HepG2 (cell line): Measurements from ENCODE around the gene ADARB1. TPM values are rescaled to one million over a fixed set of nuclear protein-coding genes. Genes with fewer than 3 reads are reported as not detected.

Source experiments
- ATAC-seq: fragments of 200-7000 bp; cut with Tn5 transposase; 3 replicates; pipeline ENCODE4 v1.9.1; 2020; ENCODE audit warnings: mild to moderate bottlenecking, moderate library complexity
- BruUV-seq: library from RNA; stranded (reverse); fragments of 400-500 nt; replicated peaks from 2 replicates; lab custom pipeline; 2021; lab: Mats Ljungman, UMichigan
- CTCF ChIA-PET: fragments of 300-600 bp; formaldehyde crosslinking; extraction: SDS; loops from one replicate; lab custom pipeline; 2021; ENCODE audit warnings: low total read pairs, inconsistent platforms, low intra/inter-chr PET ratio; lab: Yijun Ruan, JAX
- POLR2A ChIA-PET: fragments of 350-600 bp; sonication (Branson Sonifier 250); formaldehyde crosslinking; loops from one replicate; lab custom pipeline; 2020; ENCODE audit warnings: antibody characterized with exemption, inconsistent platforms; lab: Yijun Ruan, JAX
- DNase-seq: peaks from one replicate; pipeline ENCODE4 v3.0.0-alpha.2; 2015; ENCODE audit warnings: low spot score
- FAIRE-seq: peaks from 3 replicates; lab custom pipeline; 2011; peaks lifted over from hg19 to GRCh38; lab: Jason Lieb, UNC
- H2AFZ ChIP-seq: one replicate; pipeline ENCODE4 v1.6.1; 2011; ENCODE audit warnings: low read length, inconsistent platforms
- H3K27ac ChIP-seq: fragments of 300-600 bp; 3 replicates; pipeline ENCODE4 v1.8.0; 2011; ENCODE audit warnings: mixed run types, mild to moderate bottlenecking, mixed read lengths, low read length, inconsistent platforms; ENCODE audit not compliant: insufficient read depth; ENCODE audit errors: extremely low read length
- H3K27me3 ChIP-seq, 2 experiments: fragments of 200-600 bp in 1 of 2; 2 replicates in 1 of 2; 3 replicates in 1 of 2; pipeline versions ENCODE4 v1.6.0 to v1.8.0; 2011; ENCODE audit warnings: low read length in 2 of 2, mild to moderate bottlenecking in 2 of 2, moderate library complexity in 2 of 2, inconsistent platforms in 1 of 2; ENCODE audit not compliant: insufficient read depth in 2 of 2, control insufficient read depth in 1 of 2
- H3K36me3 ChIP-seq, 2 experiments: fragments of 200-600 bp in 1 of 2; replicated peaks in 1 of 2; 2 replicates in 1 of 2; 3 replicates in 1 of 2; pipeline versions ENCODE4 v1.5.1 to v1.8.0; 2011; ENCODE audit warnings: low read length in 2 of 2, inconsistent platforms in 1 of 2; ENCODE audit not compliant: insufficient read depth in 2 of 2, control insufficient read depth in 1 of 2
- H3K4me1 ChIP-seq: 2 replicates; pipeline ENCODE4 v1.5.1; 2012; ENCODE audit warnings: low read length, inconsistent platforms; ENCODE audit not compliant: insufficient read depth
- H3K4me2 ChIP-seq: 2 replicates; pipeline ENCODE4 v1.6.0; 2011; ENCODE audit warnings: low read depth, low read length, inconsistent platforms
- H3K4me3 ChIP-seq, 3 experiments: fragments of 200-600 bp in 1 of 3; sonication (generic), shearing (Covaris generic) in 1 of 3; replicated peaks in 1 of 3; 2 replicates each; pipeline ENCODE4 v1.5.1; 2011 to 2016; ENCODE audit warnings: low read length in 3 of 3, inconsistent platforms in 2 of 3, low read depth in 2 of 3, mild to moderate bottlenecking in 2 of 3, control low read depth in 1 of 3, mixed read lengths in 1 of 3; ENCODE audit not compliant: insufficient read depth in 1 of 3
- H3K79me2 ChIP-seq: one replicate; pipeline ENCODE4 v1.6.1; 2011; ENCODE audit warnings: low read length, inconsistent platforms; ENCODE audit not compliant: insufficient read depth
- H3K9ac ChIP-seq: 2 replicates; pipeline ENCODE4 v1.6.0; 2011; ENCODE audit warnings: mild to moderate bottlenecking, low read depth, low read length, inconsistent platforms; ENCODE audit not compliant: insufficient read depth
- H3K9me3 ChIP-seq: 2 replicates; pipeline ENCODE4 v1.5.1; 2012; ENCODE audit warnings: mild to moderate bottlenecking, low read length
- H4K20me1 ChIP-seq: 2 replicates; pipeline ENCODE4 v1.6.0; 2011; ENCODE audit warnings: inconsistent platforms, mild to moderate bottlenecking, low read length, moderate library complexity; ENCODE audit not compliant: insufficient read depth
- ARID2 ChIP-seq: sonication (generic); formaldehyde crosslinking; IDR thresholded peaks from 2 replicates; pipeline ENCODE4 v1.8.1; 2022; ENCODE audit warnings: mild to moderate bottlenecking, missing genetic modification reagents, borderline replicate concordance
- GRHL1 ChIP-seq: sonication (generic); formaldehyde crosslinking; conservative IDR thresholded peaks from 2 replicates; pipeline ENCODE4 v1.8.0; 2022; ENCODE audit warnings: missing genetic modification reagents
- RFX1 ChIP-seq: fragments of 450-650 bp; IDR thresholded peaks from 2 replicates; pipeline ENCODE4 v1.6.1; 2017
- WGBS: methylation state at CpG from one replicate; pipeline ENCODE4 v1.1.6; 2017; ENCODE audit warnings: low lambda C conversion rate; 5-methylcytosine and 5-hydroxymethylcytosine counted together
- in situ Hi-C: cut with HindIII; loops from 2 replicates; pipeline ENCODE4 v1.10.0; 2017; ENCODE audit warnings: low pct_unique_long_range_greater_than_20kb; ENCODE audit not compliant: extremely low pct_ligation_motif_present
- intact Hi-C: fragments of 100-400 bp; cut with micrococcal nuclease; formaldehyde crosslinking; loops from one replicate; pipeline ENCODE4 v1.10.0; 2022; ENCODE audit not compliant: unreplicated experiment
- polyA plus RNA-seq, 8 experiments: library from polyadenylated mRNA; depleted of rRNA in 3 of 8; stranded (reverse) in 7 of 8; unstranded in 1 of 8; fragments of >200 nt; fragmentation: Illumina TruSeq in 4 of 8; extraction: Trizol in 4 of 8; gene quantifications; 2 replicates each; pipeline versions ENCODE4 v1.2.1 to v1.2.3, GENCODE V29; 2011 to 2016; ENCODE audit warnings: low read depth in 4 of 8, missing spikeins in 1 of 8, mixed read lengths in 1 of 8; ENCODE audit not compliant: insufficient read depth in 1 of 8
- total RNA-seq, 5 experiments: library from RNA; depleted of rRNA; stranded (reverse); fragments of >200 nt; fragmentation: Illumina TruSeq; extraction: Trizol; gene quantifications; 2 replicates each; pipeline ENCODE4 v1.2.3, GENCODE V29; 2016; ENCODE audit warnings: low read depth in 1 of 5

The ADARB1 gene
- total and polyA plus RNA-seq, 2 of the 13 experiments (the other 11 are each of a cell fraction or from before 2014, with no cell fraction given) = 6.6 to 10.0 TPM

- Histone ChIP-seq H3K27me3 (no peaks in the 10 kb centered on the region), H3K9ac (no peak overlapping the region), H4K20me1 (no peaks in the 10 kb centered on the region), H3K4me1 (no peaks in the 10 kb centered on the region), H3K4me2 (no peak overlapping the region), H3K79me2 (no peaks in the 10 kb centered on the region), H3K4me3 (no peak overlapping the region), H3K36me3 (peaks cover 1 to 16% of the 10 kb centered on the region in 2 experiments; a peak in 2 of 5 replicates), H3K27ac (no peak overlapping the region), H3K9me3 (no peaks in the 10 kb centered on the region), H2AFZ (no peak overlapping the region)
- no peak for DNase-seq
- no TSS peak for BruUV-seq
- WGBS = 91% methylated on average over 7 of the region's 11 CpGs
- no peak for FAIRE-seq
- ChIA-PET POLR2A (no interaction called here), CTCF (no interaction called here)
- TF ChIP-seq GRHL1 (CRISPR knock-in tag) = no peak
- TF ChIP-seq RFX1 = peak; percentile 42; the same call in 1 of the 2 replicates
- intact Hi-C loops (no loop called here), in situ Hi-C loops (no loop called here)
- no peak for ATAC-seq
Measured at GRCh38 chr21:45180246-45180599, 105.8 kb downstream of the ADARB1 start.

- intact Hi-C loops (no loop called here), in situ Hi-C loops (no loop called here)
- Histone ChIP-seq H4K20me1 (no peaks in the 10 kb centered on the region), H3K4me1 (no peaks in the 10 kb centered on the region), H3K9ac (no peak overlapping the region), H3K27ac (no peak overlapping the region), H3K27me3 (no peaks in the 10 kb centered on the region), H2AFZ (no peak overlapping the region), H3K36me3 (peaks cover 3 to 22% of the 10 kb centered on the region in 2 experiments; a peak in 4 of 5 replicates), H3K79me2 (no peaks in the 10 kb centered on the region), H3K4me2 (no peak overlapping the region), H3K4me3 (no peak overlapping the region), H3K9me3 (peaks cover 17% of the 10 kb centered on the region)
- DNase-seq (no peak), FAIRE-seq (no peak), ATAC-seq (no peak)
- TF ChIP-seq GRHL1 (CRISPR knock-in tag) = no peak
- TF ChIP-seq ARID2 (CRISPR knock-in tag) = no peak
- CTCF ChIA-PET = no interaction called here
- BruUV-seq = no TSS peak
- POLR2A ChIA-PET = no interaction called here
- 91% methylated on average over 1 of the region's 1 CpG for WGBS
Measured at GRCh38 chr21:45182958-45183357, 108.6 kb downstream of the ADARB1 start.
